Measurements from ENCODE around the gene CCDC148.

GRCh38 chr2:158242280-158242679 is 214.3 kb downstream of the CCDC148 start:
- TF ChIP-seq POLR2A (IDR thresholded peaks at IDR 0.05) = no peak
- TF ChIP-seq, protein P1, sequence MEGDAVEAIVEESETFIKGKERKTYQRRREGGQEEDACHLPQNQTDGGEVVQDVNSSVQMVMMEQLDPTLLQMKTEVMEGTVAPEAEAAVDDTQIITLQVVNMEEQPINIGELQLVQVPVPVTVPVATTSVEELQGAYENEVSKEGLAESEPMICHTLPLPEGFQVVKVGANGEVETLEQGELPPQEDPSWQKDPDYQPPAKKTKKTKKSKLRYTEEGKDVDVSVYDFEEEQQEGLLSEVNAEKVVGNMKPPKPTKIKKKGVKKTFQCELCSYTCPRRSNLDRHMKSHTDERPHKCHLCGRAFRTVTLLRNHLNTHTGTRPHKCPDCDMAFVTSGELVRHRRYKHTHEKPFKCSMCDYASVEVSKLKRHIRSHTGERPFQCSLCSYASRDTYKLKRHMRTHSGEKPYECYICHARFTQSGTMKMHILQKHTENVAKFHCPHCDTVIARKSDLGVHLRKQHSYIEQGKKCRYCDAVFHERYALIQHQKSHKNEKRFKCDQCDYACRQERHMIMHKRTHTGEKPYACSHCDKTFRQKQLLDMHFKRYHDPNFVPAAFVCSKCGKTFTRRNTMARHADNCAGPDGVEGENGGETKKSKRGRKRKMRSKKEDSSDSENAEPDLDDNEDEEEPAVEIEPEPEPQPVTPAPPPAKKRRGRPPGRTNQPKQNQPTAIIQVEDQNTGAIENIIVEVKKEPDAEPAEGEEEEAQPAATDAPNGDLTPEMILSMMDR (IDR thresholded peaks at IDR 0.05) = no peak

All from esophagus squamous epithelium (tissue), 4 donors.